ENCODE measurements around the gene MYO9A.
"Not testable (repeated sequence)": the region's sequence is repeated elsewhere in the genome, so short reads cannot be mapped to it uniquely, and the experiment has no call there.

The MYO9A gene

GRCh38 chr15:72042054-72042453 is 75.9 kb downstream of the MYO9A start:
- DNase-seq: no peak

- no peak for DNase-seq
Observed at GRCh38 chr15:72037321-72037720, 80.6 kb downstream of the MYO9A start.

GRCh38 chr15:72034859-72035650 is 82.9 kb downstream of the MYO9A start:
- DNase-seq: no peak

- no peak for DNase-seq
Observed at GRCh38 chr15:72034351-72034750, 83.6 kb downstream of the MYO9A start.

- no peak for DNase-seq
Observed at GRCh38 chr15:72033711-72034110, 84.2 kb downstream of the MYO9A start.

- no peak for DNase-seq
Observed at GRCh38 chr15:72033285-72033684, 84.7 kb downstream of the MYO9A start.

- DNase-seq: no peak
Observed at GRCh38 chr15:72021604-72022003, 96.3 kb downstream of the MYO9A start.

GRCh38 chr15:72020799-72021198 is 97.2 kb downstream of the MYO9A start:
- no peak for DNase-seq

- not testable (repeated sequence) for DNase-seq
Observed at GRCh38 chr15:72014555-72014954, 103.4 kb downstream of the MYO9A start.

- no peak for DNase-seq
Observed at GRCh38 chr15:72013703-72014102, 104.2 kb downstream of the MYO9A start.

- DNase-seq: no peak
Observed at GRCh38 chr15:72011302-72011942, 106.5 kb downstream of the MYO9A start.

GRCh38 chr15:72009222-72009621 is 108.7 kb downstream of the MYO9A start:
- no peak for DNase-seq

- no peak for DNase-seq
Observed at GRCh38 chr15:72006382-72006781, 111.6 kb downstream of the MYO9A start.

- DNase-seq: no peak
Observed at GRCh38 chr15:72005483-72005882, 112.5 kb downstream of the MYO9A start.

- DNase-seq: no peak
Observed at GRCh38 chr15:71999807-72000206, 118.1 kb downstream of the MYO9A start.

GRCh38 chr15:71998717-71999116 is 119.2 kb downstream of the MYO9A start:
- DNase-seq: not testable (repeated sequence)

- DNase-seq: no peak
Observed at GRCh38 chr15:71997691-71998090, 120.3 kb downstream of the MYO9A start.

- no peak for DNase-seq
Observed at GRCh38 chr15:71975816-71976150, 142.2 kb downstream of the MYO9A start.

- DNase-seq: no peak
Observed at GRCh38 chr15:71974211-71974610, 143.7 kb downstream of the MYO9A start.

GRCh38 chr15:71973366-71973765 is 144.6 kb downstream of the MYO9A start:
- DNase-seq: no peak

GRCh38 chr15:71971905-71972304 is 146.0 kb downstream of the MYO9A start:
- no peak for DNase-seq

- DNase-seq: no peak
Observed at GRCh38 chr15:71970435-71970834, 147.5 kb downstream of the MYO9A start.

GRCh38 chr15:71962537-71962936 is 155.4 kb downstream of the MYO9A start:
- no peak for DNase-seq

Data from hypothalamus (tissue), 51 donors.